IMR-90 (cell line): Measurements from ENCODE around the gene SMCO4. TPM values are rescaled to one million over a fixed set of nuclear protein-coding genes. Genes with fewer than 3 reads are reported as not detected.

Experiments used
- ATAC-seq: fragments of 200-7000 bp; cut with Tn5 transposase; 2 replicates; pipeline ENCODE4 v1.9.1; 2020; ENCODE audit warnings: low read depth, mild to moderate bottlenecking, moderate library complexity
- BruUV-seq: library from RNA; stranded (reverse); fragments of 400-500 nt; replicated peaks from 2 replicates; lab custom pipeline; 2021; lab: Mats Ljungman, UMichigan
- CTCF ChIA-PET: fragments of 300-600 bp; formaldehyde crosslinking; extraction: SDS; loops from one replicate; lab custom pipeline; 2021; ENCODE audit warnings: antibody characterized with exemption; lab: Yijun Ruan, JAX
- POLR2A ChIA-PET: fragments of 300-600 bp; sonication (Branson Sonifier 250); formaldehyde crosslinking; loops from one replicate; lab custom pipeline; 2022; ENCODE audit warnings: antibody characterized with exemption; ENCODE audit not compliant: unreplicated experiment; lab: Charles Lee
- DNase-seq: peaks from one replicate; pipeline ENCODE4 v3.0.0; 2013
- H2AFZ ChIP-seq: replicated peaks from 2 replicates; pipeline ENCODE3; 2013; ENCODE audit warnings: low read length, mild to moderate bottlenecking; ENCODE audit not compliant: poor library complexity
- H2AK5ac ChIP-seq: 2 replicates; pipeline ENCODE4 v1.6.1; 2013; ENCODE audit warnings: low read depth, low read length, inconsistent platforms
- H2AK9ac ChIP-seq: replicated peaks from 2 replicates; pipeline ENCODE3; 2013; ENCODE audit warnings: mild to moderate bottlenecking, low read depth, low read length, moderate library complexity; ENCODE audit not compliant: poor library complexity
- H2BK120ac ChIP-seq: 2 replicates; pipeline ENCODE4 v1.6.1; 2013; ENCODE audit warnings: low read depth, low read length, inconsistent platforms
- H2BK15ac ChIP-seq: 3 replicates; pipeline ENCODE4 v1.6.1; 2013; ENCODE audit warnings: low read depth, low read length, inconsistent platforms
- H2BK20ac ChIP-seq: 2 replicates; pipeline ENCODE4 v1.6.1; 2013; ENCODE audit warnings: low read depth, mild to moderate bottlenecking, inconsistent platforms, low read length, moderate library complexity
- H2BK5ac ChIP-seq: 2 replicates; pipeline ENCODE4 v1.6.1; 2013; ENCODE audit warnings: mild to moderate bottlenecking, low read depth, low read length, inconsistent platforms; ENCODE audit not compliant: poor library complexity, severe bottlenecking
- H3K14ac ChIP-seq: replicated peaks from 2 replicates; pipeline ENCODE4 v1.6.1; 2013; ENCODE audit warnings: low read depth, low read length, inconsistent platforms
- H3K18ac ChIP-seq: 2 replicates; pipeline ENCODE4 v1.6.1; 2013; ENCODE audit warnings: low read depth, low read length, control low read depth
- H3K23ac ChIP-seq: 2 replicates; pipeline ENCODE4 v1.6.1; 2013; ENCODE audit warnings: low read depth, low read length, inconsistent platforms
- H3K27ac ChIP-seq: 2 replicates; pipeline ENCODE4 v1.5.1; 2013; ENCODE audit warnings: mild to moderate bottlenecking, control low read depth, low read length; ENCODE audit not compliant: insufficient read depth
- H3K27me3 ChIP-seq: 2 replicates; pipeline ENCODE4 v1.6.1; 2013; ENCODE audit warnings: low read length; ENCODE audit not compliant: control insufficient read depth, insufficient read depth
- H3K36me3 ChIP-seq: 2 replicates; pipeline ENCODE4 v1.6.1; 2013; ENCODE audit warnings: low read length, mixed read lengths; ENCODE audit not compliant: control insufficient read depth, insufficient read depth
- H3K4ac ChIP-seq: 2 replicates; pipeline ENCODE4 v1.6.1; 2013; ENCODE audit warnings: low read depth, low read length, inconsistent platforms
- H3K4me1 ChIP-seq: 2 replicates; pipeline ENCODE4 v1.6.1; 2013; ENCODE audit warnings: low read length, mixed read lengths; ENCODE audit not compliant: control insufficient read depth, insufficient read depth
- H3K4me2 ChIP-seq: 2 replicates; pipeline ENCODE4 v1.6.1; 2013; ENCODE audit warnings: low read depth, mild to moderate bottlenecking, control low read depth, low read length, moderate library complexity
- H3K4me3 ChIP-seq: 2 replicates; pipeline ENCODE4 v1.5.1; 2013; ENCODE audit warnings: low read depth, mild to moderate bottlenecking, control low read depth, low read length, moderate library complexity; ENCODE audit not compliant: insufficient read depth
- H3K56ac ChIP-seq: 2 replicates; pipeline ENCODE4 v1.6.1; 2013; ENCODE audit warnings: low read length, inconsistent platforms; ENCODE audit not compliant: insufficient read depth; ENCODE audit errors: extremely low read depth
- H3K79me1 ChIP-seq, 2 experiments: 2 replicates each; pipeline ENCODE4 v1.6.1; 2013; ENCODE audit warnings: low read length in 2 of 2, inconsistent platforms in 1 of 2, low read depth in 1 of 2
- H3K9ac ChIP-seq: 2 replicates; pipeline ENCODE4 v1.6.1; 2013; ENCODE audit warnings: low read depth, low read length, control low read depth
- H3K9me1 ChIP-seq: 2 replicates; pipeline ENCODE4 v1.6.1; 2013; ENCODE audit warnings: low read length, inconsistent platforms; ENCODE audit not compliant: insufficient read depth
- H3K9me3 ChIP-seq: 2 replicates; pipeline ENCODE4 v1.6.1; 2013; ENCODE audit warnings: low read length; ENCODE audit not compliant: control insufficient read depth, insufficient read depth
- H4K20me1 ChIP-seq: 2 replicates; pipeline ENCODE4 v1.6.1; 2013; ENCODE audit warnings: low read length, inconsistent platforms; ENCODE audit not compliant: insufficient read depth
- H4K5ac ChIP-seq: 2 replicates; pipeline ENCODE4 v1.6.1; 2013; ENCODE audit warnings: mild to moderate bottlenecking, low read depth, low read length, control low read depth
- H4K8ac ChIP-seq, 2 experiments: 2 replicates each; pipeline ENCODE4 v1.6.1; 2013; ENCODE audit warnings: low read depth in 2 of 2, low read length in 2 of 2, control low read depth in 1 of 2, inconsistent platforms in 1 of 2
- H4K91ac ChIP-seq: 2 replicates; pipeline ENCODE4 v1.6.1; 2013; ENCODE audit warnings: low read depth, low read length, inconsistent platforms; ENCODE audit not compliant: insufficient read depth
- BHLHE40 ChIP-seq: fragments of 150-350 bp; IDR thresholded peaks from 2 replicates; pipeline ENCODE4 v1.6.1; 2016; ENCODE audit warnings: mild to moderate bottlenecking, low read depth, low read length
- CEBPB ChIP-seq: IDR thresholded peaks from 2 replicates; pipeline ENCODE4 v1.6.1; 2012; ENCODE audit warnings: low read depth, low read length, improper control_type of control experiment
- CHD1 ChIP-seq: IDR thresholded peaks from 2 replicates; pipeline ENCODE4 v1.6.1; 2012; ENCODE audit warnings: low read depth, low read length, improper control_type of control experiment
- FOS ChIP-seq: fragments of 150-350 bp; IDR thresholded peaks from 2 replicates; pipeline ENCODE4 v1.6.1; 2016; ENCODE audit warnings: low read depth, low read length
- MAFK ChIP-seq: IDR thresholded peaks from 2 replicates; pipeline ENCODE4 v1.6.1; 2012; ENCODE audit warnings: low read depth, low read length, improper control_type of control experiment
- MAZ ChIP-seq: IDR thresholded peaks from 2 replicates; pipeline ENCODE4 v1.6.1; 2012; ENCODE audit warnings: low read depth, mild to moderate bottlenecking, low read length, improper control_type of control experiment, moderate library complexity, borderline replicate concordance
- MXI1 ChIP-seq: IDR thresholded peaks from 2 replicates; pipeline ENCODE4 v1.6.1; 2012; ENCODE audit warnings: low read depth, mild to moderate bottlenecking, low read length, moderate library complexity, borderline replicate concordance
- NFE2L2 ChIP-seq: fragments of 150-350 bp; IDR thresholded peaks from 2 replicates; pipeline ENCODE4 v1.6.1; 2016; ENCODE audit warnings: low read depth, mild to moderate bottlenecking, low read length
- POLR2A ChIP-seq: IDR thresholded peaks from 2 replicates; pipeline ENCODE4 v1.6.1; 2012; ENCODE audit warnings: mild to moderate bottlenecking, low read depth, low read length
- RAD21 ChIP-seq: IDR thresholded peaks from 2 replicates; pipeline ENCODE4 v1.6.1; 2012; ENCODE audit warnings: low read length, improper control_type of control experiment
- RFX5 ChIP-seq: IDR thresholded peaks from 2 replicates; pipeline ENCODE4 v1.8.0; 2012; ENCODE audit warnings: low read depth, mild to moderate bottlenecking, low read length, moderate library complexity
- SMC3 ChIP-seq: fragments of 150-350 bp; IDR thresholded peaks from 2 replicates; pipeline ENCODE4 v1.6.1; 2016; ENCODE audit warnings: low read depth, mild to moderate bottlenecking, antibody characterized with exemption, low read length, moderate library complexity
- WGBS, 2 experiments: methylation state at CpG; one replicate each; pipeline versions ENCODE4 v1.1.5 to v1.1.7; 2013; ENCODE audit warnings: missing lambda C conversion rate in 2 of 2; ENCODE audit not compliant: insufficient read length in 1 of 2; ENCODE audit errors: extremely low coverage in 2 of 2; 5-methylcytosine and 5-hydroxymethylcytosine counted together
- dilution Hi-C: fragments of 300-500 bp; cut with HindIII; formaldehyde crosslinking; loops from one replicate; pipeline ENCODE4 v1.14.3; 2018; ENCODE audit warnings: low sequenced_read_pairs; ENCODE audit not compliant: unreplicated experiment
- in situ Hi-C: fragments of 300-500 bp; cut with MboI; formaldehyde crosslinking; loops from 3 replicates; pipeline ENCODE4 v1.14.3; 2019; ENCODE audit warnings: low sequenced_read_pairs, inconsistent platforms, mixed read lengths
- intact Hi-C: fragments of 100-400 bp; cut with micrococcal nuclease; formaldehyde crosslinking; loops from 2 replicates; pipeline ENCODE4 v1.10.0; 2022
- polyA plus RNA-seq, 3 experiments: library from polyadenylated mRNA; depleted of rRNA; stranded (reverse); fragments of >200 nt; gene quantifications; 2 replicates each; pipeline ENCODE4 v1.2.3, GENCODE V29; 2012; ENCODE audit warnings: low replicate concordance in 1 of 3
- total RNA-seq: library from RNA; depleted of rRNA; stranded (reverse); fragments of >200 nt; gene quantifications from 2 replicates; pipeline ENCODE4 v1.2.3, GENCODE V29; 2012
- TF ChIP-seq, protein P1 (sequence below): conservative IDR thresholded peaks from 2 replicates; pipeline ENCODE4 v1.5.1; 2012; ENCODE audit warnings: mild to moderate bottlenecking, low read depth, low read length, improper control_type of control experiment

SMCO4 gene
- total and polyA plus RNA-seq, 2 of the 4 experiments (the other 2 are of a cell fraction) = 2.2 to 17.7 TPM

DNA sequence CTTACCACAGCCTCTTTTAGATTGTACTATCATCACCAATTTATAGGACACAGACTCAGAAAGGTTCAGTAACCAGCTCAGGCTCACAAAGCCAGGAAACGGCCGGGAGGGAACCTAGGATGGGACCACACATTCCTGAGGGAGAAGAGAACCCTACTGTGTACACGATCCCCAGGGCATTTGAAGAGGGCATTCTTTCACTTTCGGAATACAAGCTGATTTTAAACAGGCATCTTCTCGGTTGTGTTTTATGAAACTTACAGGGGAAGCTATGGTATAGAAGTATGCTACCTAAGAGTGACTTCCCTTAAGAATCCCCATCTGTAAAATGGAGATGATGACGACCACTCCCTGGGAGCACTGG is 19.0 kb downstream of the SMCO4 start:
- no peak overlapping the region for H4K91ac ChIP-seq
- BruUV-seq = no TSS peak
- H3K4me1 ChIP-seq = no peaks in the 10 kb centered on the region
- no peak overlapping the region for H2BK5ac ChIP-seq
- H3K4me2 ChIP-seq = no peak overlapping the region
- H3K27ac ChIP-seq = no peak overlapping the region
- no peak overlapping the region for H2AK9ac ChIP-seq
- intact Hi-C loops (no loop called here), in situ Hi-C loops (no loop called here), dilution Hi-C loops (no loop called here)
- H4K5ac ChIP-seq = no peak overlapping the region
- no peak overlapping the region for H2BK20ac ChIP-seq
- H2AK5ac ChIP-seq = no peak overlapping the region
- no peak overlapping the region for H2AFZ ChIP-seq
- H3K18ac ChIP-seq = no peak overlapping the region
- H3K27me3 ChIP-seq = no peaks in the 10 kb centered on the region
- no peak overlapping the region for H3K4ac ChIP-seq
- no peak for DNase-seq
- H3K23ac ChIP-seq = no peak overlapping the region
- H4K20me1 ChIP-seq = no peaks in the 10 kb centered on the region
- POLR2A ChIA-PET = no interaction called here
- no peak overlapping the region for H3K14ac ChIP-seq
- H3K9ac ChIP-seq = no peak overlapping the region
- CTCF ChIA-PET = no interaction called here
- TF ChIP-seq CEBPB = no peak
- no peak for TF ChIP-seq CHD1
- no peak for TF ChIP-seq RFX5
- TF ChIP-seq NFE2L2 = no peak
- no peak for TF ChIP-seq MXI1
- no peak for TF ChIP-seq RAD21
- no peak for TF ChIP-seq SMC3
- TF ChIP-seq BHLHE40 = no peak
- TF ChIP-seq MAFK = no peak
- TF ChIP-seq, protein P1, sequence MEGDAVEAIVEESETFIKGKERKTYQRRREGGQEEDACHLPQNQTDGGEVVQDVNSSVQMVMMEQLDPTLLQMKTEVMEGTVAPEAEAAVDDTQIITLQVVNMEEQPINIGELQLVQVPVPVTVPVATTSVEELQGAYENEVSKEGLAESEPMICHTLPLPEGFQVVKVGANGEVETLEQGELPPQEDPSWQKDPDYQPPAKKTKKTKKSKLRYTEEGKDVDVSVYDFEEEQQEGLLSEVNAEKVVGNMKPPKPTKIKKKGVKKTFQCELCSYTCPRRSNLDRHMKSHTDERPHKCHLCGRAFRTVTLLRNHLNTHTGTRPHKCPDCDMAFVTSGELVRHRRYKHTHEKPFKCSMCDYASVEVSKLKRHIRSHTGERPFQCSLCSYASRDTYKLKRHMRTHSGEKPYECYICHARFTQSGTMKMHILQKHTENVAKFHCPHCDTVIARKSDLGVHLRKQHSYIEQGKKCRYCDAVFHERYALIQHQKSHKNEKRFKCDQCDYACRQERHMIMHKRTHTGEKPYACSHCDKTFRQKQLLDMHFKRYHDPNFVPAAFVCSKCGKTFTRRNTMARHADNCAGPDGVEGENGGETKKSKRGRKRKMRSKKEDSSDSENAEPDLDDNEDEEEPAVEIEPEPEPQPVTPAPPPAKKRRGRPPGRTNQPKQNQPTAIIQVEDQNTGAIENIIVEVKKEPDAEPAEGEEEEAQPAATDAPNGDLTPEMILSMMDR = no peak
- TF ChIP-seq MAZ = no peak
- no peak for TF ChIP-seq FOS
- TF ChIP-seq POLR2A = no peak
- ATAC-seq = no peak
- no CpG with 5 or more reads among the region's 6 CpGs for WGBS, 2 experiments
- H3K9me3 ChIP-seq = no peaks in the 10 kb centered on the region
- H4K8ac ChIP-seq = no peak overlapping the region
- H3K4me3 ChIP-seq = no peak overlapping the region
- H2BK120ac ChIP-seq = no peak overlapping the region
- no peak overlapping the region for H3K56ac ChIP-seq
- H3K36me3 ChIP-seq = no peaks in the 10 kb centered on the region
- H3K9me1 ChIP-seq = peaks cover 4% of the 10 kb centered on the region; the same call in 1 of the 2 replicates
- no peak overlapping the region for H2BK15ac ChIP-seq
- H3K79me1 ChIP-seq = peaks cover 0 to 10% of the 10 kb centered on the region in 2 experiments; a peak in 2 of 4 replicates
